HepG2 (cell line): ENCODE measurements around the gene UQCC5. TPM values are rescaled to one million over a fixed set of nuclear protein-coding genes. Genes with fewer than 3 reads are reported as not detected.

Experiments
- CBX5 ChIP-seq: sonication (generic); formaldehyde crosslinking; IDR thresholded peaks from 2 replicates; pipeline ENCODE4 v1.4.0; 2020; ENCODE audit warnings: missing genetic modification reagents, borderline replicate concordance
- HMG20B ChIP-seq: conservative IDR thresholded peaks from 2 replicates; pipeline ENCODE4 v1.6.1; 2016; ENCODE audit warnings: missing genetic modification reagents, missing compliant biosample characterization
- KLF16 ChIP-seq, 2 experiments: sonication (generic) in 1 of 2; formaldehyde crosslinking in 1 of 2; IDR thresholded peaks; 2 replicates each; pipeline versions ENCODE4 v1.6.1 to v1.8.0; 2016 to 2023; ENCODE audit warnings: missing genetic modification reagents in 2 of 2, missing compliant biosample characterization in 1 of 2
- MYNN ChIP-seq: sonication (generic); formaldehyde crosslinking; IDR thresholded peaks from 2 replicates; pipeline ENCODE4 v1.4.0; 2020; ENCODE audit warnings: mild to moderate bottlenecking, low read depth, missing genetic modification reagents
- SMAD3 ChIP-seq: sonication (generic); formaldehyde crosslinking; IDR thresholded peaks from 2 replicates; pipeline ENCODE4 v1.4.0; 2020; ENCODE audit warnings: missing genetic modification reagents
- SOX6 ChIP-seq, 2 experiments: fragments of 450-650 bp in 1 of 2; sonication (generic) in 1 of 2; formaldehyde crosslinking in 1 of 2; IDR thresholded peaks; 2 replicates each; pipeline versions ENCODE4 v1.4.0 to v1.6.1; 2017 to 2020; ENCODE audit warnings: antibody characterized with exemption in 1 of 2, mild to moderate bottlenecking in 1 of 2, missing genetic modification reagents in 1 of 2
- polyA plus RNA-seq, 8 experiments: library from polyadenylated mRNA; depleted of rRNA in 3 of 8; stranded (reverse) in 7 of 8; unstranded in 1 of 8; fragments of >200 nt; fragmentation: Illumina TruSeq in 4 of 8; extraction: Trizol in 4 of 8; gene quantifications; 2 replicates each; pipeline versions ENCODE4 v1.2.1 to v1.2.3, GENCODE V29; 2011 to 2016; ENCODE audit warnings: low read depth in 4 of 8, missing spikeins in 1 of 8, mixed read lengths in 1 of 8; ENCODE audit not compliant: insufficient read depth in 1 of 8
- total RNA-seq, 5 experiments: library from RNA; depleted of rRNA; stranded (reverse); fragments of >200 nt; fragmentation: Illumina TruSeq; extraction: Trizol; gene quantifications; 2 replicates each; pipeline ENCODE4 v1.2.3, GENCODE V29; 2016; ENCODE audit warnings: low read depth in 1 of 5
- TF ChIP-seq, protein P1 (sequence below): sonication (generic); formaldehyde crosslinking; conservative IDR thresholded peaks from 2 replicates; pipeline ENCODE4 v1.5.0; 2020; ENCODE audit warnings: missing genetic modification reagents
- TF ChIP-seq, protein P2 (sequence below): sonication (generic); formaldehyde crosslinking; IDR thresholded peaks from 2 replicates; pipeline ENCODE4 v1.4.0; 2020; ENCODE audit warnings: missing genetic modification reagents
- TF ChIP-seq, protein P3 (sequence below): sonication (generic); formaldehyde crosslinking; IDR thresholded peaks from 2 replicates; pipeline ENCODE4 v1.4.0; 2020; ENCODE audit warnings: missing genetic modification reagents, borderline replicate concordance

UQCC5 gene
- total and polyA plus RNA-seq, 2 of the 13 experiments (the other 11 are each of a cell fraction or from before 2014, with no cell fraction given), result 15.4 to 29.5 TPM

DNA sequence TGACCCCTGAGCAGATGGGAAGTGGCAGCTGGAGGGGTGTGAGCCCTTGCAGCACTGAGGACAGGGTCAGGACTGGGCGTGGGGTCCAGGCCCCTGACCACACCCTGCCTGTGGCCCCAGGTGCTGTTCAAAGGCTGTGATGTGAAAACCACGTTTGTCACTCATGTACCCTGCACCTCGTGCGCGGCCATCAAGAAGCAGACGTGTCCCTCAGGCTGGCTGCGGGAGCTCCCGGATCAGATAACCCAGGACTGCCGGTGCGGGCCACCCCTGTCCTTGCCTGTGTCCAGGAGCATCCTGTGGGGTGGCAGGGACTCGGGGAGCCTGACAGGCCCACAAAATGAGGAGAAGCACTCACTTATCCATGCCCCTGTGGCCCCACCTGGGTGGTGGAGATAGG, 35.4 kb upstream of the UQCC5 start (continued):
- TF ChIP-seq SOX6 (IDR thresholded peaks at IDR 0.05) (no peak), SOX6 (CRISPR knock-in tag; IDR thresholded peaks at IDR 0.05) (no peak), CBX5 (CRISPR knock-in tag) (no peak), MYNN (CRISPR knock-in tag) (no peak), KLF16 (CRISPR knock-in tag; IDR thresholded peaks at IDR 0.05) (no peak), HMG20B (CRISPR knock-in tag) (no peak), SMAD3 (CRISPR knock-in tag) (no peak)
- TF ChIP-seq, protein P1, sequence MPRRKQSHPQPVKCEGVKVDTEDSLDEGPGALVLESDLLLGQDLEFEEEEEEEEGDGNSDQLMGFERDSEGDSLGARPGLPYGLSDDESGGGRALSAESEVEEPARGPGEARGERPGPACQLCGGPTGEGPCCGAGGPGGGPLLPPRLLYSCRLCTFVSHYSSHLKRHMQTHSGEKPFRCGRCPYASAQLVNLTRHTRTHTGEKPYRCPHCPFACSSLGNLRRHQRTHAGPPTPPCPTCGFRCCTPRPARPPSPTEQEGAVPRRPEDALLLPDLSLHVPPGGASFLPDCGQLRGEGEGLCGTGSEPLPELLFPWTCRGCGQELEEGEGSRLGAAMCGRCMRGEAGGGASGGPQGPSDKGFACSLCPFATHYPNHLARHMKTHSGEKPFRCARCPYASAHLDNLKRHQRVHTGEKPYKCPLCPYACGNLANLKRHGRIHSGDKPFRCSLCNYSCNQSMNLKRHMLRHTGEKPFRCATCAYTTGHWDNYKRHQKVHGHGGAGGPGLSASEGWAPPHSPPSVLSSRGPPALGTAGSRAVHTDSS (CRISPR knock-in tag), result no peak
- TF ChIP-seq, protein P2, sequence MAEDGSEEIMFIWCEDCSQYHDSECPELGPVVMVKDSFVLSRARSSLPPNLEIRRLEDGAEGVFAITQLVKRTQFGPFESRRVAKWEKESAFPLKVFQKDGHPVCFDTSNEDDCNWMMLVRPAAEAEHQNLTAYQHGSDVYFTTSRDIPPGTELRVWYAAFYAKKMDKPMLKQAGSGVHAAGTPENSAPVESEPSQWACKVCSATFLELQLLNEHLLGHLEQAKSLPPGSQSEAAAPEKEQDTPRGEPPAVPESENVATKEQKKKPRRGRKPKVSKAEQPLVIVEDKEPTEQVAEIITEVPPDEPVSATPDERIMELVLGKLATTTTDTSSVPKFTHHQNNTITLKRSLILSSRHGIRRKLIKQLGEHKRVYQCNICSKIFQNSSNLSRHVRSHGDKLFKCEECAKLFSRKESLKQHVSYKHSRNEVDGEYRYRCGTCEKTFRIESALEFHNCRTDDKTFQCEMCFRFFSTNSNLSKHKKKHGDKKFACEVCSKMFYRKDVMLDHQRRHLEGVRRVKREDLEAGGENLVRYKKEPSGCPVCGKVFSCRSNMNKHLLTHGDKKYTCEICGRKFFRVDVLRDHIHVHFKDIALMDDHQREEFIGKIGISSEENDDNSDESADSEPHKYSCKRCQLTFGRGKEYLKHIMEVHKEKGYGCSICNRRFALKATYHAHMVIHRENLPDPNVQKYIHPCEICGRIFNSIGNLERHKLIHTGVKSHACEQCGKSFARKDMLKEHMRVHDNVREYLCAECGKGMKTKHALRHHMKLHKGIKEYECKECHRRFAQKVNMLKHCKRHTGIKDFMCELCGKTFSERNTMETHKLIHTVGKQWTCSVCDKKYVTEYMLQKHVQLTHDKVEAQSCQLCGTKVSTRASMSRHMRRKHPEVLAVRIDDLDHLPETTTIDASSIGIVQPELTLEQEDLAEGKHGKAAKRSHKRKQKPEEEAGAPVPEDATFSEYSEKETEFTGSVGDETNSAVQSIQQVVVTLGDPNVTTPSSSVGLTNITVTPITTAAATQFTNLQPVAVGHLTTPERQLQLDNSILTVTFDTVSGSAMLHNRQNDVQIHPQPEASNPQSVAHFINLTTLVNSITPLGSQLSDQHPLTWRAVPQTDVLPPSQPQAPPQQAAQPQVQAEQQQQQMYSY (CRISPR knock-in tag), result no peak
- TF ChIP-seq, protein P3, sequence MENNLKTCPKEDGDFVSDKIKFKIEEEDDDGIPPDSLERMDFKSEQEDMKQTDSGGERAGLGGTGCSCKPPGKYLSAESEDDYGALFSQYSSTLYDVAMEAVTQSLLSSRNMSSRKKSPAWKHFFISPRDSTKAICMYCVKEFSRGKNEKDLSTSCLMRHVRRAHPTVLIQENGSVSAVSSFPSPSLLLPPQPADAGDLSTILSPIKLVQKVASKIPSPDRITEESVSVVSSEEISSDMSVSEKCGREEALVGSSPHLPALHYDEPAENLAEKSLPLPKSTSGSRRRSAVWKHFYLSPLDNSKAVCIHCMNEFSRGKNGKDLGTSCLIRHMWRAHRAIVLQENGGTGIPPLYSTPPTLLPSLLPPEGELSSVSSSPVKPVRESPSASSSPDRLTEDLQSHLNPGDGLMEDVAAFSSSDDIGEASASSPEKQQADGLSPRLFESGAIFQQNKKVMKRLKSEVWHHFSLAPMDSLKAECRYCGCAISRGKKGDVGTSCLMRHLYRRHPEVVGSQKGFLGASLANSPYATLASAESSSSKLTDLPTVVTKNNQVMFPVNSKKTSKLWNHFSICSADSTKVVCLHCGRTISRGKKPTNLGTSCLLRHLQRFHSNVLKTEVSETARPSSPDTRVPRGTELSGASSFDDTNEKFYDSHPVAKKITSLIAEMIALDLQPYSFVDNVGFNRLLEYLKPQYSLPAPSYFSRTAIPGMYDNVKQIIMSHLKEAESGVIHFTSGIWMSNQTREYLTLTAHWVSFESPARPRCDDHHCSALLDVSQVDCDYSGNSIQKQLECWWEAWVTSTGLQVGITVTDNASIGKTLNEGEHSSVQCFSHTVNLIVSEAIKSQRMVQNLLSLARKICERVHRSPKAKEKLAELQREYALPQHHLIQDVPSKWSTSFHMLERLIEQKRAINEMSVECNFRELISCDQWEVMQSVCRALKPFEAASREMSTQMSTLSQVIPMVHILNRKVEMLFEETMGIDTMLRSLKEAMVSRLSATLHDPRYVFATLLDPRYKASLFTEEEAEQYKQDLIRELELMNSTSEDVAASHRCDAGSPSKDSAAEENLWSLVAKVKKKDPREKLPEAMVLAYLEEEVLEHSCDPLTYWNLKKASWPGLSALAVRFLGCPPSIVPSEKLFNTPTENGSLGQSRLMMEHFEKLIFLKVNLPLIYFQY (CRISPR knock-in tag), result no peak
